ENCODE results near the gene ATP8A1.
"Not testable (repeated sequence)": the region's sequence is repeated elsewhere in the genome, so short reads cannot be mapped to it uniquely, and the experiment has no call there.

Gene ATP8A1

DNA sequence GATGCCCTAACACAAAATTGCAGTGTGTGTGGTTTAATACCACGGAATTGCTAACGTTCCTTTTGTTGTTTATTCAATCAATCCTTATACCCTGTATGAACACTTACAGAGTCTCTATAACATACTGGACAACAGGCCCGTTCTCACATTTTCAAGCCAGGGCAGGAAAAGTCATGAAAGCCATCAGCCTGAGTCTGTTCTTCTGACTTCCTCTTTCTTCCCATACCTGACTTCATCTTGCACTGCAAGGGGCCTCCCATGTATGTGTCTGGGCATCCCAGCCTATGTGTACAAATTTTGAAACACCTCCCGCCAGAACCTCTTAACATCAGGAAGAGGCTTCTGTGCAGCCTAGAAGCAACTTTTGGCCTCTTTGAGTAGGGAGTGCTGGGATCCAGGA, 264.5 kb downstream of the ATP8A1 start:
- H3K27me3 Mint-ChIP-seq, result peaks cover 25% of the 10 kb centered on the region
- no peak for ATAC-seq
- H3K4me1 Mint-ChIP-seq, result peaks cover 12% of the 10 kb centered on the region
- H3K9me3 Mint-ChIP-seq, result no peaks in the 10 kb centered on the region
- no peak overlapping the region for H3K27ac Mint-ChIP-seq
- H3K4me3 Mint-ChIP-seq, result no peak overlapping the region
- DNase-seq, result no peak

DNA sequence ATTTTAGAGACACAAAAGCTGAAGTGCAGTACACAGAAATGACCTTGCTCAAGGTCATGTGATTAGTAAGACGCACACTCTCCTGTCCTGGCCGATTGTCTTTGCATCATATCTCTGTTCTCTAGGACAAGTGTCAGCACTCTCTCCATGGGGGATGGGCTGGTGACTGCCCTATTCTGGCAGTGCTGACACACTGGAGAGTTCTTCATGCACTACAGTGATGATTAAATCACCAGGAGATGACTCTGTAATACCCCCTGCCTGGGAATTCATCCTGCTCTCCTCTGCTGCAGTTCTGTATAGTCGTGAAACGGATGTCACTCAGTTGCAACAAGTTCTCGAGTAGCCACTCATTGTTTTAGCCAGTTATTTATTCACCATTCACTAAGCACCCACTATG, 264.9 kb downstream of the ATP8A1 start:
- Mint-ChIP-seq H3K27me3 (peaks cover 24% of the 10 kb centered on the region), H3K9me3 (peaks cover 0 to 3% of the 10 kb centered on the region in 2 donors), H3K27ac (no peak overlapping the region), H3K4me1 (peaks cover 7% of the 10 kb centered on the region), H3K4me3 (no peak overlapping the region)
- no peak for ATAC-seq
- no peak for DNase-seq

DNA sequence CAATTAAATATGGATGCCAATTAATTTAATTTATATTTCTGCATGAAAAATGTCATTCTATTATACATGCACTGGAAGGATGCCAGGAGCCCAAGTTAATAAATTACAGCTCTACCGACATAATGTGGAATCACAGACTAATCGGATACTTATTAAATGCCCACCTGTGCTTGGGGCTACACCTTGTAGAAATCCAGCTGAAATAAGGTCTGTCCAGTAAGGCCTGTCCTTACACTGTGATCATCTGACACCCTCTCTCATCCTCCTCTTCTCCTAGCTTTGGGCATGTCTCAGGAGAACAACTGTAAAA, 265.6 kb downstream of the ATP8A1 start:
- DNase-seq (no peak), ATAC-seq (no peak)
- peaks cover 0 to 7% of the 10 kb centered on the region in 2 donors for H3K9me3 Mint-ChIP-seq
- peaks cover under 1% of the 10 kb centered on the region for H3K4me1 Mint-ChIP-seq
- no peak overlapping the region for H3K27ac Mint-ChIP-seq
- peaks cover 24% of the 10 kb centered on the region for H3K27me3 Mint-ChIP-seq
- H3K4me3 Mint-ChIP-seq, result no peak overlapping the region

DNA sequence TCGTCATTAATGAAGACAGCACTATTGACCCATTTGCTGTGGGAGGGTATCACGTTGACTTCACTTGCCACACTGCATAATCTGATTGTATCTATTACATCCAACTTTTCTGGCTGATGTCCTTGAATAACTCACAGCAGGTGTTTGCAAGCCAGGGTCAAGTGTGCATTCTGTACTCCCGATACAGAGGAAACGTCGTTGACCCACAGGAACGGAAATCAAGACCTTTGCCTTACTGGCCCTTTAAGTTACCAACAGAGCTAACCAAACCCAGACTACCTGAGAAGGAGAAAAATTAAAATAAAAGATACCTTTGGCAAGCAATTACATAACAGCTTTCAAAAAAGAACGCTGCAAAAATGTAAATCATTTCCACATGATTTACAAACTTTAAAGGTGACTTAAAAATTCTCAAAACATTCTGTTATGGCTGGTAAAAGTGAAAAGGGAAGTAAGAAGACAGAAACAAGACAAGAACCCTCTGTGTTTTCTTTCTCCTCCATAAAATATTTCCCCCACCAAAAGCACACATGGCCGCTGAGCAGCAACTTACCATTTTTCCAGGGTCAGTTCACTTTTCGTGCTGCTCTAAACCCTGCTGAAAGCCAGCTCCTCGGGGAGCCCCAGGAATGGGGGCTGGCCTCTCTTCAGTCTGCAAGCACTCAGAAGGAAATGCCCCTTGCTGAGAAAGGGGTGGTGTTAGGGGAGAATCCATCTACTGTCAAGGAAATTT, 266.1 kb downstream of the ATP8A1 start:
- no peaks in the 10 kb centered on the region for H3K4me1 Mint-ChIP-seq
- DNase-seq, result no peak
- peaks cover 0 to 7% of the 10 kb centered on the region in 2 donors for H3K9me3 Mint-ChIP-seq
- H3K27me3 Mint-ChIP-seq, result peaks cover 25% of the 10 kb centered on the region
- ATAC-seq, result no peak
- H3K27ac Mint-ChIP-seq, result no peak overlapping the region
- H3K4me3 Mint-ChIP-seq, result no peak overlapping the region

DNA sequence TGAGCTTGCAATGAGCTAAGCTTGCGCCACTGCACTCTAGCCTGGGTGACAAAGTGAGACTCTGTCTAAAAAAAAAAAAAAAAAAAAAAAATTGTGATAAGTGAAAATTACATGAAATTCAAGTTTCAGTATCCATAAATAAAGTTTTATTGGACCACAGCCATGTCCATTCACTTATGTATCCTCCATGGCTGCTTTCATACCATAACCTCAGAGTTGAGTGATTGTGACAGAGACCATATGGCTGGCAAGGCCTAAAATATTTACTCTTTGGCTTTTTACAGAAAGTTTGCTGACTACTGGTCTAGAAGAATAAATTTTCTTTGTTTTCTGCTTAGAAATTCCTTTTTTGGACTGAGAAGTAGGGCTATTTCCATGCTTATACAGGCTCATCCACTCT, 271.4 kb downstream of the ATP8A1 start:
- Mint-ChIP-seq H3K4me1 (no peaks in the 10 kb centered on the region), H3K4me3 (no peak overlapping the region), H3K27ac (no peak overlapping the region), H3K9me3 (peaks cover 0 to 7% of the 10 kb centered on the region in 2 donors), H3K27me3 (peaks cover 26% of the 10 kb centered on the region)
- DNase-seq (no peak), ATAC-seq (no peak)

DNA sequence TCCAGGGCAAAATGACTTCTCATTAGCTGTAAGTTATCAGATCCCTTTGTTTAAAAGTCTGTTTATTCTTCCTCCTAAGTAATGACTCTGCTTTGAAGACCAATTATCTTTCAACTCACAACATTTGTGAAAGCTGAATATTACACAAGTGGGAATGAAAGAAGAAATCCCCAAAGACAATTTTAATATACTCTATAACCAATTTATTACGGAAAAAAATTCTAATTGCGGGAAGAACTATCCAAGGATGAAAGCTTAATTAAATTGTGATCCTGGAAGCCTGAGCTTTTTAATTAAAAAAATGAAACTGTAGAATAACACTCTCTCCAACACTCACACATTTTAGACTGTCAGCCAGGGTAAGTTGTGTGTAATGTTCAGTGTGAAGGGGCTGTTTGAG, 275.2 kb downstream of the ATP8A1 start:
- Mint-ChIP-seq H3K9me3 (peaks cover 0 to 1% of the 10 kb centered on the region in 2 donors), H3K27me3 (peaks cover 27% of the 10 kb centered on the region), H3K4me1 (no peaks in the 10 kb centered on the region), H3K4me3 (no peak overlapping the region), H3K27ac (no peak overlapping the region)
- DNase-seq (no peak), ATAC-seq (no peak)

DNA sequence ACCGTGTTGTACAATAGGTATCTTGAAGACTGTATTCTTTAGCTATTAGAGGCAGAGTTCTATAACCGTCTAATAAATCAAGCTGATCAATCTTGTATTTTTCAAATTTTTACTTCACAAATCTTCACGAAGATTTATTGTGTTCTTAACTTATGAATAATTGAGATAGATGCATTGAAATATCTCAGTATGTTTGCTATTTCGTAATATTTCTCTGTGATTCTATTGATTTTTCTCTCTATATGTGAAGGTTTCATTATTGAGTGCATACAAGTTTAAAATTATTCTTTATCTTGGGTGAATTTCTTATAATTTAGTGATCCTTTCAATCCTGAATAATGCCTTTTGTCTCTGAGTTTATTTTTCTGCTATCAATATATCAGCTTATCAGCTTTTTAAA, 279.4 kb downstream of the ATP8A1 start:
- no peak for DNase-seq
- Mint-ChIP-seq H3K4me1 (no peaks in the 10 kb centered on the region), H3K27ac (no peak overlapping the region), H3K4me3 (no peak overlapping the region), H3K9me3 (no peaks in the 10 kb centered on the region), H3K27me3 (peaks cover 41% of the 10 kb centered on the region)
- ATAC-seq, result no peak

DNA sequence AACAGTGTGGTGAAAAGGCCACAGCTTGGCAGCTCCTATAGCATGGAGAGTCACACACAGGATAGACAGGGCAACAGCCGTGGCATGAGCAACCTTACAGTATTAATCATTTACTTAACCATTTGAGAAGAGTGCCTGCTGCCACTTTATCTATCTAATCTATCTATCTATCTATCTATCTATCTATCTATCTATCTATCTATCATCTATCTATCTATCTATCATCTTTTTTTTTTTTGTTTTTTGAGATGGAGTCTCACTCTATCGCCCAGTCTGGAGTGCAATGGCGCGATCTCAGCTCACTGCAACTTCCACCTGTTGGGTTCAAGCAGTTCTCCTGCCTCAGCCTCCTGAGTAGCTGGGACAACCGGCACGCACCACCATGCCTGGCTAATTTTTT, 284.6 kb downstream of the ATP8A1 start:
- H3K4me1 Mint-ChIP-seq, H3K27ac Mint-ChIP-seq, H3K4me3 Mint-ChIP-seq, DNase-seq, ATAC-seq, H3K9me3 Mint-ChIP-seq: not testable (repeated sequence)
- peaks cover 23% of the 10 kb centered on the region for H3K27me3 Mint-ChIP-seq

DNA sequence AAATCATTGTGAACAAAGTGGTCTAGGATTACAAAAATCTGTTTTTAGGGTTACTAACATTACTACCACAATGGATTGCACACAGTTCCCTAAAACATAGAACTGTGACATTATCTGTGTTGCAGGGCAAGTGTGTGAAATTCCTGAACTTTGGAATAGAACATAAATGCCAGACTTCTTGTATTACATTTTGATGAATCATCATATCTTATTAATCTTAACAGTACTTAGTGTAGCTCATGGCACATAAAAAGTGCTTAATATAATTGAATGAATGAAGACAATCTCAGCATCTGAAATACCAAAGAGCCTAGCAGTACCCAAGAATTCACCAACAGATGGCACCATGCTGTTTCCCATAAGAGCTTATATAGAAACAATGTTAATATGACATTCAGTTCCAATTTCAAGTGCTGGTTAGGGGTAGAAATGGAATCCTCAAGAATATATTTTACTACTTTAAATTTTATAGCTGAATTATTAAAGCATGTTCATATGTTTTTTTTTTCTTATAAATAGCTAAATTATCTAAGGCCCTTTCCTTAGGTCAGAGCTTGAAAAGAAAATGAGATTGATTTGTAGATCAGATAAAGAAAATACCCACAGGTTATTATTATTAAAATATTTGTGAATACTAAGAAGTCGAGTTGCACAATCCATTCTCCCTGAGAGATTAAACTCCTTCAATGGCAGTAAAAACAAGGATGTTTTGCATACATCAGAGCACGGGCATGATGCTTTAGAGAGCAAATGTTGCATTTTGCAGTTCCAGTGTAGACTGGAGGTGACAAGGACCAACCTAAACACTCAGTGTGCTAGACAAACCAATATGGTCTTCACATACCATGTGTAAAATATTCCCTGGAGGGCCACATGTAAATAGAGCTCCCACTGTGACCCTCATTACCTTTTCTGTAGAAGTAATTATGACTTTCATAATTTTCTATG, 285.3 kb downstream of the ATP8A1 start:
- H3K4me1 Mint-ChIP-seq, result no peaks in the 10 kb centered on the region
- H3K4me3 Mint-ChIP-seq, result no peak overlapping the region
- peak; percentile 45 for ATAC-seq
- DNase-seq, result no peak
- peaks cover 30% of the 10 kb centered on the region for H3K27me3 Mint-ChIP-seq
- no peaks in the 10 kb centered on the region for H3K9me3 Mint-ChIP-seq
- H3K27ac Mint-ChIP-seq, result no peak overlapping the region

DNA sequence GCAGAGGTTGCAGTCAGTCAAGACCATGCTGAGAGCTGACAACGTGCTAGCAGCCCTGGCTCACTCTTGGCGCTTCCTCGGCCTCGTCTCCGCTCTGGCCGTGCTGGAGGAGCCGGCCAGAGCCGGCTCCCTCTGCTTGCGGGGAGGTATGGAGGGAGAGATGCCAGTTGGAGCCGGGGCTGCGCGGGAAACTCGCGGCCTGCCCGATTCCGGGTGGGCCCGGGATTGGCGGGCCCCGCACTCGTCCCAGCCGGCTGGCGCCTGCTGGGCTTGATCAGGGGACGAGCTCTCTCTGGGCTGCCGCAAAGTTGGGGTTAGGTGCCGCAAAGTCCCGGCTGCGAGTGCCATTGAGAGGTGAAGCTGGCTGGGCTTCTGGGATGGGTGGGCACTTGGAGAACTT, 287.4 kb downstream of the ATP8A1 start:
- H3K9me3 Mint-ChIP-seq, result no peaks in the 10 kb centered on the region
- H3K27ac Mint-ChIP-seq, result no peak overlapping the region
- peaks cover 20% of the 10 kb centered on the region for H3K27me3 Mint-ChIP-seq
- no peaks in the 10 kb centered on the region for H3K4me1 Mint-ChIP-seq
- ATAC-seq (no peak), DNase-seq (no peak)
- H3K4me3 Mint-ChIP-seq, result no peak overlapping the region

DNA sequence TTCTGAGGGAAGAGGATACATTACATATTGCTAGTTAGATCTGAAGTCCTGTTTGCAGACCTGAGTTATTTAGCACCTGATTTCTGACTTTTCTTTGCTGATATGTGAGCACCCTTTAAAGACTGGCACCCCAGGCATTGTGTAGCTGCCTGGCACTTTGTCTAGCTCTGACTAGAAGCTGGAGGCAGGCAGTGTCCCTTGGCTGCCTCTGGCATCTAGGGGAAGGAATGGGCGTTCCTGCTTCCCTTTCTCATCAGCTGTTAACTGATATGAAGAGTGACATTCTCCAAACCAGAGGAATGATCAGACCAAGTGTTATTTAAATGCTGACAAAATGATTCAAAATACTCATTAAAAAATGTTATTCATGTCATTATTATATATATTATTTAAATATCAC, 289.9 kb downstream of the ATP8A1 start:
- DNase-seq (no peak), ATAC-seq (no peak)
- H3K4me3 Mint-ChIP-seq, result no peak overlapping the region
- no peaks in the 10 kb centered on the region for H3K4me1 Mint-ChIP-seq
- no peak overlapping the region for H3K27ac Mint-ChIP-seq
- H3K27me3 Mint-ChIP-seq, result peaks cover 14% of the 10 kb centered on the region
- peaks cover 0 to 6% of the 10 kb centered on the region in 2 donors for H3K9me3 Mint-ChIP-seq

DNA sequence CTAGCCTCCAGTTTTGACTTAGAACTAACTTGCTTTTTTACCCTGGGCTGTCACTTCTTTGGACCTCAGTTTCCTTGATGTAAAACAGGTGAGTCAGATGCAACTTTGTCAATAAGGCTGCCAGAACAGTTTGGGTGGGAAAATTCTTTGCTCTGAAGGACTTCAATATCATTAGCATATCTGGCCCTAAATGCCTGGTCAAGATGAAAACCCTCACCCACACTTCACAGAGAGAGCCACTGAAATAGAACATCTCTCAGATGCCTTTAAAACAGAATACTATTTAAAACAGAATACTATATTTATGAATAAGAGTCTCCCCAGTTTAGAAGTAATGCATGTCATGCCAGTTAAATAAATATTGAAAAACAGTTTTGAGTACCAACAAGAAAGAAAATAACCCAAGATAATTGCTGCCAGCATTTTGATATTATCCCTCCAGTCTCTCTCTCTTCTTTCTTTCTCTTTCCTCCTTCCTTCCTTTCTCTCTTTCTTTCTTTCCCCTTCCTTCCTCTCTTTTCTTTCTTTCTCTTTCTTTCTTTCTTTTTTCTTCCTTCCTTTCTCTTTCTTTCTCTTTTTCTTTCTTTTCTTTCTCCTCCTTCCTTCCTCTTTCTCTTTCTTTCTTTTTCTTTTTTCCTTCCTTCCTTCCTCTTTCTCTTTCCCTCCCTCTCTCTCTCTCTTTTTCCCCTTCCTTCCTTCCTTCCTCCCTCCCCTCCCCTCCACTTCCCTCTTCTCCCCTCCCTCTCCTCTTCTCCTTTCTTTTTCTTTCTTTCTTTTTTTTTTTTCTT, 292.4 kb downstream of the ATP8A1 start:
- peak overlapping the region in 1 of 2 donors; percentile 82 for H3K27ac Mint-ChIP-seq
- H3K9me3 Mint-ChIP-seq, result peaks cover 0 to 6% of the 10 kb centered on the region in 2 donors
- ATAC-seq (no peak), DNase-seq (no peak)
- H3K4me3 Mint-ChIP-seq, result no peak overlapping the region
- H3K27me3 Mint-ChIP-seq, result peaks cover 14% of the 10 kb centered on the region
- H3K4me1 Mint-ChIP-seq, result no peaks in the 10 kb centered on the region

DNA sequence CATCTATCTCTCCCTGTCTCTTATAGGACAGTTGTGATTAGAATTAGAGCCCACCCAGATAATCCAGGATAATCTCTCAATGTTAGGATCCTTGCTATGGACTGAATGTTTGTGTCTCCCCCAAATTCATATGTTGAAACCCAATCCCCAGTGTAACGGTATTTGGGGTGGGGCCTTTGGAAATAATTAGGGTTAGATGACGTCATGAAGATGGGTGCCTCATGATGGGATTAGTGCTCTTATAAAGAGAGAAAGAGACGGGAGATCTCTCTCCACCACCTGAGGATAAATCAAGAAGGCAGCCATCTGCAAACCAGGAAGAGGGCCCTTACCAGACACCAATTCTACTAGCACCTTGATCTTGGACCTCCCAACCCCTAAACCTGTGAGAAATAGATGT, 293.3 kb downstream of the ATP8A1 start:
- no peak for DNase-seq
- Mint-ChIP-seq H3K9me3 (peaks cover 0 to 6% of the 10 kb centered on the region in 2 donors), H3K4me1 (no peaks in the 10 kb centered on the region), H3K4me3 (no peak overlapping the region), H3K27ac (no peak overlapping the region), H3K27me3 (peaks cover 20% of the 10 kb centered on the region)
- no peak for ATAC-seq

DNA sequence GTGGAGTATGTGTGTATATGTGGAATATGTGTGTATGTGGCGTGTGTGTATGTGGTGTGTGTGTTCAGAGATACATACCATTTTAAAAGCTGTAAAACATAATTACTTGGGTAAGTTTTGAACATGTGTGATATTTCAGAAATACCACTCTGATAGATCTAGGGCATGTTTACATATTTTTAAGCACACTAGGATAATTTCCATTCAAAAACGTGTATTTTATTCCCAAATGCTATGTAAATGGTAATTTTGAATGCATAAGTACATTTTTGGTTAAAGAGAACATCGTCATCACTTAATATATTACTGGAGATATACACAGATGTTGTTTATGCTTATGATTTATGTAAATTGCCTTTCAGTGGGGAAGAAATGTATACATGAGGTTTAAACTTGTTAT, 294.3 kb downstream of the ATP8A1 start:
- Mint-ChIP-seq H3K27me3 (peaks cover 29% of the 10 kb centered on the region), H3K9me3 (peaks cover 0 to 6% of the 10 kb centered on the region in 2 donors), H3K27ac (no peak overlapping the region), H3K4me3 (no peak overlapping the region), H3K4me1 (no peaks in the 10 kb centered on the region)
- DNase-seq, result no peak
- no peak for ATAC-seq

DNA sequence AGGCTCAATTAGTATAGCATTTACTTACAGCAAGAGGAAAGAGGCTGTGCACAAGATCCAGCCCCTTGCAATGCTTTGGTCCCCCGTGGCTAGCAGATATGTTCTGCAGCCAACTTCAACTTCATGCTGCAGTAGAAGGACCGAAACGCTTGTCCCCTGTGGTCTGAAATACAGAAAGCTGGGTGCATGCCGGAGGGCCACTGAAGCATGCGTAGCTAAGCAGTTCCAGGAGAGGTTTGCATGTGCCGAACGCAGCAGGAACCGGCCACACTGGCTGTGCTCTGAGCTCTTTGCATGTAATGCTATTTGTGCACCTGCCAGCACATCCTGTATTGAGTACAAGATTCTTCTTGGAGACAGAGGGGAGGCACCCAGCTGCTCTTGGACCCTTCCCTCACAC, 295.4 kb downstream of the ATP8A1 start:
- no peak for DNase-seq
- no peak overlapping the region for H3K27ac Mint-ChIP-seq
- H3K27me3 Mint-ChIP-seq, result peaks cover 30% of the 10 kb centered on the region
- no peak overlapping the region for H3K4me3 Mint-ChIP-seq
- peaks cover 0 to 6% of the 10 kb centered on the region in 2 donors for H3K9me3 Mint-ChIP-seq
- H3K4me1 Mint-ChIP-seq, result peaks cover 9% of the 10 kb centered on the region
- ATAC-seq, result no peak

DNA sequence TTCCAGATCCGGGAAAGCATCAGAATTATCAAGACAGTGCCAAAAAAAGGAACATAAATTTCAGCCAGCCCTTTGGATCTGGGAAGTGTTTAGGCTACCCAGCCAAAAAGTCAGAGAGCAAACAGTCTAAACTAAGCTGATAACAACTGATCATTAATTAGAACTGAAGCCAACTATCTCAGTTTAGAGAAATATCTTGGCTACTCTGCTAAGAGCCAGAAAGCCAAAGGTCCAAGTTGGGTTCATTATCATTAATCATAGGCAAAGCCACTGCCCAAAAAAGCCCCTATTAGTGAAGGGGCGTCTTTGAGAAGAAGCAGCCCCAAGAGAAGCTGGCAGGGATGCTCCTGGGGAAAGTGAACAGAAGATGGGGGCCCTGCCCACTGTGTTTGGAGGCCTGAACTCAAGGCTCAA, 296.6 kb downstream of the ATP8A1 start:
- Mint-ChIP-seq H3K9me3 (peaks cover 0 to 6% of the 10 kb centered on the region in 2 donors), H3K27me3 (peaks cover 40% of the 10 kb centered on the region), H3K4me1 (peaks cover 9% of the 10 kb centered on the region), H3K27ac (no peak overlapping the region), H3K4me3 (no peak overlapping the region)
- no peak for DNase-seq
- no peak for ATAC-seq
